Right kidney (tissue), 1 donor: ENCODE measurements around the gene PRKN.

Experiments used
- DNase-seq: peaks from one replicate; pipeline ENCODE4 v3.0.0-alpha.2; 2016

Gene PRKN

DNA sequence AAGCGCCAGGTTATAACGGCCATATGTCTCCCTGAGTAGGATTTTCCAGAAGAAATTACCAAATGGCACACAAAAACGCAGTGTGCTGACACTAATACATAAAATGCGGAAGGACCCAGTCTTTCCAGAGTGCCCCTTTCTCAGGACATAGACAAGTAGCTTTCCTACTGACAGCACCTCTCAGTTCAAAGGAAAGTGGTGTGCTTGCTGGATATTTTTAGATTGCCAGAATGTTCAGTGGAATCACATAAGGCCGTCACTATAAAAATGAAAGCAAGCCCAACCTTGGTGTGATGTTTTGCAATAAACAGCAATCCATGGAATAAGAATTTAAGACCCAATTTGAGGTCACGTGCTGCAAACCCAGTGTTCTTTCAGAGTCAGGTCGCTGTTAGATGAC lies 1318.2 kb downstream of the PRKN start:
- no peak for DNase-seq

- no peak for DNase-seq
These were observed 1319.5 kb downstream of the PRKN start for GRCh38 chr6:161408041-161408440.

GRCh38 chr6:161407581-161407980 lies 1320.0 kb downstream of the PRKN start:
- no peak for DNase-seq

- no peak for DNase-seq
These were observed 1320.5 kb downstream of the PRKN start for GRCh38 chr6:161407115-161407514.

DNA sequence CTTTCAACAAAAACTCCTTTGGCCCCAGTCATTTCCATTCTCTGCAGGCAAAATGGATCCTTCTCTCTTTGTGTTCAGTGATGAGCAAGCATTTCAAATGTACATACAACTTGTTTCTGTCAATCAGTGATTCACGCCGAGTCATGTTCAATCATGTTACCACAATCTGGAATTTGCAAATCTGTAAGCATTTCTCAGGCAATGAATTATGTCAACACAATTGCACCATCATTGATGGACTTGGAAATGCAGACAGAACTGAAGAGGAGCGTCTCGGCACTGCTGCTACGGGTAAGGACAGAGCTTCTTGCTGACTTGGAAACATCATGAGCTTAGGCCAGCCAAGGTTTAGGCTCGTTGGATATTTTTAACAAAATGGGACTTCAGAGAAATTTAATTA lies 1320.9 kb downstream of the PRKN start:
- no peak for DNase-seq

DNA sequence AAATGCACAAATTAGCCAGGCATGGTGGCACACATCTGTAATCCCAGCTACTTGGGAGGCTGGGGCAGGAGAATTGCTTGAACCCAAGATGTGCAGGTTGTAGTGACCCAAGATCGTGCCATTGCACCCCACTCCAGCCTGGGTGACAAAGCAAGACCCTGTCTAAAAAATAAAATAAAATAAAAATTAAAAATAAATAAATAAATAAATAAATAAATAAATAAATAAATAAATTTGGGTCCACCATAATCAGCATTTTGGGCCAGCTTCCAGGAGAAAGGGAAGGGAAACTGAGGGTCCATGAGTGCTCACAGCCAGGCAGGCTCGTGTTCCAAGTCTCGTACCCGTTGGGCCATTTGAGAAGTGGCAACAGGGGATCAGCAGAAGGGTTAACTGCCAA lies 1322.1 kb downstream of the PRKN start:
- DNase-seq, result no peak

GRCh38 chr6:161403717-161404116 lies 1323.8 kb downstream of the PRKN start:
- no peak for DNase-seq

- no peak for DNase-seq
These were observed 1325.8 kb downstream of the PRKN start for GRCh38 chr6:161401587-161402309.

GRCh38 chr6:161400671-161401070 lies 1326.9 kb downstream of the PRKN start:
- DNase-seq, result no peak

DNA sequence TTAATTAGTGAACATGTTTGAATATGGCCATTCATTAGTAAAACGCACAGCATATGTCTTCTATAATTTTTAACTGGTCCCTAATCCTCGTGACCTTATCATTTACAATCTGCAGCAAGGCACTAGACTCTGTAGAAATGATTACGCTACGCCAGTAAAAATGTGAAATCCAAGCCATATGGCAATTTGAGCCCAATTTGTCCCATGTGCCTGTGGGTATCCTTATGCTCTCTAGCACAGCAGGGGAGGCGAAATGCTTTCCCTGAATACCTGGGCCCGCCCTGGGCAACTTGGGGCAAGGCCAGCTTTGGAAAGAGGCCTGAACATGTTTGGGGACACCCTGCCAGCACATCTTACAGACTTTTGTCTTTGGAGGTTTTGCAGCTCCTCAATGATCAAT lies 1331.0 kb downstream of the PRKN start:
- no peak for DNase-seq

DNA sequence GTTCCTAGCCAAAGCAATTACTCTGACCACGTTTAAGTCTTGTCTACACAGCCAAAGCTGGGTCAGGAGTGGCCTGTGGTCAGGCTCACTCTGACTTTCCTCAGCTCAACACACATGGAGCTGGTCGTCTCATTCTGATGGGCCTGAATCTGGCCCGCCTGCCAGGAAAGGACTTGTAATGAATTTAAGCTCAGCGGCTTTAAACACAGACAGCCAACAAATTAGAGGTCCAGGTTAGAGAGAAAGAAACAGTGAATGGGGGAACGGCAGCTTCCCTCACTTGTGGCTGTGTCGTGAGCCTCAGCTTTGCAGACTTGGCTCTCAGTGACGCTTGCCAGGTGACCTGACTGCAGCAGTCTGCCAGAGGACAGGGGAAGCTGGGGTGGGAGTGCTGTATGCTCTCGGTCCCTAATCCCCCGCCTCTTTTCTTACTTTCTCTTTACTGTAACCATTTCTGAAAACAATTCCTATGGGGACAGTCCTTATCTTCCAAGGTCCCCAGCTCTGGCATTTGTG lies 1331.8 kb downstream of the PRKN start:
- no peak for DNase-seq

DNA sequence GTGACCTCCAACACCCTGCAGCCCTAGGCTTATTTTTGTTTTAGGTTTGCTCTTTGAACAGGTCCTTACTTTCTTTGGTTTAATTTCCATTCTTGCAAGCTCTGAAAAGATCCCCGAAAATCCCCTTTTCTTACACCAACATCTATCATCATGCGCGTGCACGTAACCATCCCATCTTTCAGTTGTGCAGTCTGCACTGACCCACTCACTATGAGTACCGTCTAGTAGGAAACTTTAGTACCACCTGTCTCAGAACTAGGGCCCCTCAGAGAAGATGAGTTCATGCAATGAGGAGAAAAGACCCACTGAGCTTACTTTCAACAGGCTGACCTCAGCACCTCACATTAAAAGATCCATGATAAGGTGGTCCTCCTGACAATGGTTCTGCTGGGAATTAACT lies 1333.1 kb downstream of the PRKN start:
- no peak for DNase-seq

- peak; percentile 44 for DNase-seq
These were observed 1333.7 kb downstream of the PRKN start for GRCh38 chr6:161393839-161394364.

- DNase-seq, result no peak
These were observed 1334.3 kb downstream of the PRKN start for GRCh38 chr6:161393292-161393691.

- DNase-seq, result no peak
These were observed 1337.8 kb downstream of the PRKN start for GRCh38 chr6:161389756-161390155.

DNA sequence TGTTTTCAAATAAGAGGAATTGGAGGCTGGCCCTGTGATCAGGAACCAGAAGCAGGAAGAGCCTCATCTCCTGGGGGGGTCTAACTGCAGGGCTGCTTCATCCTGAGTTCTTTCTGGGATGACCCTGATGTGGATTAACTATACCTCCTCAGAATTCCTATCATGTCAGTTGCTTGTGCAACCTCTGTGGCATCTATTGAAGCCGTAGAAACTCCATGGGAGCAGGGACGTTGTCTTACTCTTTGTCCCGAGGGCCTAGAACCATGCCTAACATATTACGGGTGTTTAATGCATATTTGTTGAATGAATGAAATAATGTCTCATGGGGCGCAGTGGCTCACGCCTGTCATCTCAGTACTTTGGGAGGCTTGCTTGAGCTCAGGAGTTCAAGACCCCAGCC lies 1343.6 kb downstream of the PRKN start:
- no peak for DNase-seq

GRCh38 chr6:161379834-161380582 lies 1347.6 kb downstream of the PRKN start:
- no peak for DNase-seq

- no peak for DNase-seq
These were observed 1349.5 kb downstream of the PRKN start for GRCh38 chr6:161378115-161378514.

DNA sequence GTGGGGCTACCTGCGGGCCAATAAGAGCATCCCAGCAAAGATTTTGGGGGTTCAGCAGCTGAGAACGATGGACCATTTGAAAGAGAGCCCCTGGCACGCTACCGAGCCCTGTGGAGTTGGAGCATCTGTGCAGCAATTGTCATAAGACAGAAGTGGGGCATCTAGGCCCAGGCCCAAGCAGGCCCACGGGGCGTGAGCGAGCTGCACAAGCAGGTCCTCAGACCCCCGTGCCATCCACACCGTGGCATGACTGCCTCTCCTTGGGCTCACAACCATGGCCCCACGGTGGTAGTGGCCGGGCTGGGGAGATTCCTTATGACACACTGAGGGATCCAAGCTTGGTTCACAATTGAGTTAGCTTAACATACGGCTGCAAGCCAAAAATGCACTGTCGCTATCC lies 1350.5 kb downstream of the PRKN start:
- no peak for DNase-seq

DNA sequence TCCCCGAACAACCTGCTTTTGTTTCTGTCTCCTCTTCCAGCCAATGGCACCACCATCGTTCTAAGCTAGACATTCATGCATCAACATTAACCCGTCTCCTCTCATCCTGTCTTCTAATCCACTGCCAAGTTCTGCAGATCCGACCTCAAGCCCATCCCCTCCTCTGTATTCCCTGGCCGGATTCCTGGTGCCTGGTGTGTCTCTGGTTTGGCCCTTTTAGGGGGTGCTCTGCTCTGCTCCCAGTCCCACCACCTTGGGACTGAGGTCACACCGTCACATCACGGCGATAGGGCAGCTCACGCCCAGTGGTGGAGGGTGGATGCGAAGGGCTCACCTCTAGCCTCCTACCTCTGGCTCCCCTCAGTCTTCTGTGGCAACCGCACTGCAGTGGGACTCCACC lies 1351.2 kb downstream of the PRKN start:
- DNase-seq, result no peak

DNA sequence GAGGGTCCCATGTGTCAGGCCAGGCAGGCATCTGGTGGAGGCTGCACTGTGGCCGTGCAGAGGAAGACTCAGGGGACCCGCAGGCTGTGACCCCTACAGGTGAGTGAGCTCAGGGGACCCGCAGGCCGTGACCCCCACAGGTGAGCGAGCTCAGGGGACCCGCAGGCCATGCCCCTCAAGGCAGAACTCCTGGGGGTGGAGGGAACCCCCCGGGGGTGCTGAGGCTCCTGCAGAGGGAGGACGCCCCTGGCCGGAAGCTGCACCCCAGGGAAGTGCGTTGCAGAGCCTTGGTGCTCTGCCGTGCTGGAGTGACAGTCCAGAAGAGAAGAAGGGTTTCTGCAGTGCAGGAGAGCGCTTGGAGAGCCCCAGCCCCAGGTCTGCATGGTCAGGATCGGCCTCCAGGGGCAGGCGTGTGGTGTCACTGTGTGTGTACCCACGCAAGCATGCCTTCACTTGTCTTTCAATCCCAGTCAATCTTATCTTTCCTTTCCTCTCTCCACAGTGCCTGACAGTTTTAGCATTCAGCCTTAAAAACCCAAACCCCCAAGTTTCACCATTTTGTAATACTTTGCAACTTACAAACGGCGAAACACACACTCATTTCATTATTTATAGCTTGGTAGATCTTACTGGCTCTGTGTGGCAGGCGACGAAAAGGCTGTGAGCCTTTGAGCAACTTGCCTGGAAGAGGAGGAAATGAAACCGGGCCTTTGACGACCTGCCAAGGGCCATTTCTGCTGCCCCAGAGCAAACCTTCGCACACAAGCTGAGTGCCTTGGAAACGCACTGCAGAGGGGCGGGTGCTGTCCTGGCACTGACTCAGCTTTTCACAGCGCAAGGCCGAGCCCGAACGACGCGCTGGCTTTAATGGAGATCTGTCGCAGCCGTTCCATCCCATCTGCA lies 1352.3 kb downstream of the PRKN start:
- no peak for DNase-seq

GRCh38 chr6:161373905-161374451 lies 1353.6 kb downstream of the PRKN start:
- peak; percentile 68 for DNase-seq
